Posterior vena cava (tissue), 2 donors: Measurements from ENCODE around the gene CD93. TPM values are rescaled to one million over a fixed set of nuclear protein-coding genes. Genes with fewer than 3 reads are reported as not detected.
A peak's percentile ranks its signal among the peaks of the same experiment; 100 is the strongest.

Source experiments
- DNase-seq: peaks from one replicate; pipeline ENCODE4 v3.0.0-alpha.2; 2020; ENCODE audit warnings: low spot score
- intact Hi-C, 2 donors: fragments of 100-400 bp; cut with DNase I; formaldehyde crosslinking; loops; one replicate each; pipeline versions ENCODE4 v1.14.1 to v1.14.2; 2022 to 2023
- total RNA-seq, 2 donors: library from RNA; stranded (reverse); fragmentation: NEBNext Ultra II Directional; extraction: Animal tissue kit (Norgen Biotek cat#: 25700); gene quantifications; one replicate each; pipeline ENCODE4 v1.2.1, GENCODE V29; 2021
- donor health status: DM: yes; HTN: yes; CAD: no.
- donor health status: DM: yes; HTN: yes; CAD: no.

CD93 gene
- total RNA-seq, 2 donors from 2014 or later, result 79.4 to 88.2 TPM

DNA sequence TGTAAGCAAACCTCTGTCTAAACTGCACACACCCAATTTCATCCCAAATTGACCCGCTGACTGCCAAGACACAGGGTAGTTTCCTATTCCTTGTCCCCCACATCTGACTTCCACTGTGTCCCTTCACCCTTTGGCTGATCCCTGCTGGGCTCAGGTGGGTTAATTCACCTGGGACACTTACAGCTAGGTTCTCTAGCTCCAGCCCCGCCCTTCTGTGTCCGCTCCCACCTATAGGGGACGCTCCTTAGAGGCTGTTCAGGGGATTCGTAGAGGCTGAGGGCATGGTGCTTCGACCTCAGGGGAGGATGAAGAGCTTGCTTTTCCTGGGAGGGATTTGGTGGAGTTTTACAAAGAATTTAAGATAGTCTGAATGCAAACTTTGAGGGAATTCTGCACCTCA lies 4.0 kb upstream of the CD93 start:
- intact Hi-C loops, result loop anchor here in 1 of 2 donors (5.0 kb wide), 1 partner anchor 47 kb away; no protein-coding TSS in a partner anchor
- DNase-seq, result no peak

DNA sequence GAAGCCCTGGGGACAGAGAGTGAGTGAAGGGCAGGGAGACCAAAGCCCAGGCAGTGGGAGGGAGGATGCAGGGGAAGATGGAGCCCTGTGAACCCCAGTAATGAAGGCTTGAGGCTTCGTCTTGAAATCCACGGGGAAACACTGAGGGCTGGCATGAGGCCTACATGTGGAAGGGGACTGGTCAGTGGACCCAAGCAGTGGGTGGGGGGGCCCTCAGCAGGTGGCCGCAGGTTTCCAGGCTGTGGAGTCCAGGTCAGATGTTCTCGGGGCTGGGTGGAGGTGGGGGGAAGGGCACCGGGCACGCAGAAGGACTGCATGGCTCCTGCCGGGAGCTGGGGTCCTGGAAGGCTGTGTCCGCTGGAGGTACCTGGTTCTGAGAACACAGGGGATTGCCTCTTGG lies 2.7 kb upstream of the CD93 start:
- intact Hi-C loops, result loop anchor here (5.0 to 10.0 kb wide), 2 partner anchors 56 to 63 kb away; no protein-coding TSS in a partner anchor
- no peak for DNase-seq

DNA sequence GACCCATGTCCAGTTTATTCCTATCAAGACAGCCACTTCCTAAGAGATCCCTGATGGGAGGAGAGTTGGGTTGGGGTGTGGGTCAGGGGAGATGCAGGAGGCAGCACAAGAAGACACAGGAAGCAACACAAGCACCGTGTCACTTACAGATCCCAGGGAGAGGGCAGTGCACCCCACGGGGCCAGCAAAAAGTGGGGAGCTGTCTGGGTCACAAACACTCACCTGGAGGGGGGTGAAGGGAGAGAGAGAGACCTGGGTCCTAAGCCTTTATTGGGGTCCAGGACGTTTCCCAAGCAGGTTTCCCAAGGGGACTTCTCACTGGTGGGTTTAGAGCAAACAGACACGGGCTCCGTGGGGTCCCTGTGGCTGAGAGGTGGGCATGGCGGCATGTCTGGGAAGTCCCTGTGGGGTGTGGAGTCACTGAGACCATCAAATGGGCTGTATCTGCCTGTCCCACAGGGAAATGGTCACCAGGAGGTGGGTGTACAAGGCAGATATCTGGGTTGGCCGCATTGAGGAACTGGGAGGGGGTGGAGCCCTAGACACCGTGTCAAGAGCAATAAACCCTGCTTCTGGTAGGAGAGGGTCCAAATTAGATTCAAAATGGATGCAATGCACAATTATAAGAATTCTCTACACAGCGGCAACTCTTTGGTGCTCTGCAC lies 1.6 kb upstream of the CD93 start:
- intact Hi-C loops, result loop anchor here (5.0 to 10.0 kb wide), 2 partner anchors 57 to 65 kb away; no protein-coding TSS in a partner anchor
- no peak for DNase-seq

DNA sequence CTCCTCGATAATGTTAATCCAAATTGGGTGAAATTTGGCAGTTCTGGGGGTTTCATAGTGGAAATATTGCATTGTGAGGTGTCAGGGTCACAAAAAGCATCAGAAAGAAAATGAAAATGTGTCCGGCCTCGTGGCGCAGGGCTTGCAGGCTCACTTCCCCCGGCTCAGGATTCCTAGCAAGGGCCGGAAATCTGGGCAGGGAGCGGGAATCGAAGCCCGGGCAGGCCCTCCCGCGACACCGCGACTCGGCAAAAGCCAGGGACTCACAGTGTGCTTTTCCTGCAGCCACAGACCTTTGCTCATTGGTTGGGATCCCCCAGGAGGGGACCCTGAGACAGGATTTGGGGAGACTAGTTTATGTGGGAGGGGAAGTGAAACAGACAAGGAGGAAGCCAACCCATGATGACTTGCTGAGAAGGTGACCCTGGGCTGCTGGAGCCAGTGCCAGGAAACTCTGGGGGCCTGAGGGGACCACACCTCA lies 847 bp upstream of the CD93 start:
- intact Hi-C loops, result loop anchor here (5.0 to 10.0 kb wide), 2 partner anchors 58 to 65 kb away; no protein-coding TSS in a partner anchor
- DNase-seq, result peak; percentile 92

DNA sequence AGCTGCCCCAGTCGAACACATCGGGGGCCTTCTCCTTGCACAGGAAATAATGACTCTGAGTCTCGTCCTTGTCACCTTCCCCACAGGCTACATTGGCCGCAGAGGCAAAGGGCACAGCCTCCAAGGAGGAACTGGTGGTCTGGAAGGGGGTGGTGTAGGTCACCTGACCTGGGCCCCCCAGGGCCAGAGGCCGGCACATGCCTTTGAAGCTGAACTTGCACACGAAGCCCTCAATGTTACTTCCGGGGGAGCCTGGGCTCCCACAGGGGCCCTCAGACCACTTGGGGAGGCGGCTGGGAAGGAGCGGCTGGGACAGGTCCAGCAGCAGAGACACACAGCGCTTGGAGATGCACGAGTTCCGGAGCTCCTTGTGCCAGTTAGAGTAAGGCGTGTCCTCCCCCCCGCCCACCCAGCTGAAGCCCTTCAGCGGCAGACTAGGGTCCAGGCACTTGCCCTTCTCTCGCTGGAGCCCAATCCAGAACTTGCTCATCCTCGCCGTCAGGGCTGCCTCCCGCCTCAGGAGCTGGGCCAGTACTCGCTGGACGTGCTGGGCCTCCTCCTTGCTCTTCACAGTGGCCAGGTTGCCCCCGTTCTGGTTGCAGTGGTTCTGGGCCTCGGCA lies 578 bp downstream of the CD93 start:
- intact Hi-C loops, result loop anchor here (5.0 to 10.0 kb wide), 2 partner anchors 59 to 67 kb away; no protein-coding TSS in a partner anchor
- DNase-seq, result no peak

DNA sequence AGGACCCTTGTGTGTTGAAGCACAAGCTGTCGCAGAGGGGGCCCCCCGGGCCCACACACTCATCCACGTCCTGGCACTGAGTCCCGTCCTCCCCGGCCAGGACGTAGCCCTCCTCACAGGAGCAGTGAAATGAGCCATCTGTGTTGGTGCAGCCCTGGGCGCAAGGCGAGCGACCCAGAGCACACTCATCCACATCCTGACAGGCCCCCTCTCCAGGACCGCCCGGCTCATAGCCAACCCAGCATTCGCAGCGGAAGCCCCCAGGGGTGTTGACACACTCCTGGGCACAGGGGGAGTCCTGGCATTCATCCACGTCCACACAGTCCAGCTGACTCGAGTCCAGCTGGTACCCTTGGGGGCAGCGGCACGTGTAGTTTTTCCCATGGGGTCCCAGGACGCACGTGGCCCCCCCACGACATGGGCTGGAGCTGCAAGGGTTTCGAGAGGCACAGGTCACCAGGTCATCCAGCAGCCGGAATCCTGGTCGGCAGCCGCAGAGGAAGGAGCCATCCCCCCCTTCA lies 1.2 kb downstream of the CD93 start:
- intact Hi-C loops, result loop anchor here (5.0 to 10.0 kb wide), 2 partner anchors 60 to 67 kb away; no protein-coding TSS in a partner anchor

DNA sequence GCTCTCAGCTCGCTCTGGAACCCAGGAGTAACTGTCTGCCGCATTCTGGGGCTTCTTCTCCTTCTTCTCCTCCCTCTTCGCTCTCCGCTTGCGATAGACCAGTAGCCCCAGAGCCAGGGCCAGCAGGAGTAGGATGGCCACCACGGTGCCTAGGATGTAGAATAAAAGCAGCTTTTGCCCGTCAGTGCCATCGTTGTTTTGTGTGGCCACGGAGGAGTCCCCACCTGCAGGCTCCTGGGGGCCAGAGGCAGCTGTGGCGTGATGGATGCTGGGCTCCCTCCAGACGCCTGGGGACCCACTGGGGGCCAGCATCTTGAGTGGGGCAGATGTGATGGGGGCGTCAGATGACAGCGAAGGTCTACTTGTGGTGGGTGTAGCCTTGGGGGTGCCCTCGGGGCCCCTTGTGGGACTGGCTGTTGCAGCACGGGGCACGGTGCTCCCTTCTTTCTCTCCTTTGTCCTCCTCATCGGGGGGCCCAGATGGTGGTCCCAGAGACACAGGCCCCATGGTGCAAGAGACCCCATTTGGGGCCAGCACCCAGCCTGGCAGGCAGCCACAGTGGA lies 1.8 kb downstream of the CD93 start:
- DNase-seq, result no peak
- intact Hi-C loops, result loop anchor here in 1 of 2 donors (10.0 kb wide), 1 partner anchor 60 kb away; no protein-coding TSS in a partner anchor

More for the DNA sequence above, 1.2 kb downstream of the CD93 start:
- DNase-seq, result no peak

DNA sequence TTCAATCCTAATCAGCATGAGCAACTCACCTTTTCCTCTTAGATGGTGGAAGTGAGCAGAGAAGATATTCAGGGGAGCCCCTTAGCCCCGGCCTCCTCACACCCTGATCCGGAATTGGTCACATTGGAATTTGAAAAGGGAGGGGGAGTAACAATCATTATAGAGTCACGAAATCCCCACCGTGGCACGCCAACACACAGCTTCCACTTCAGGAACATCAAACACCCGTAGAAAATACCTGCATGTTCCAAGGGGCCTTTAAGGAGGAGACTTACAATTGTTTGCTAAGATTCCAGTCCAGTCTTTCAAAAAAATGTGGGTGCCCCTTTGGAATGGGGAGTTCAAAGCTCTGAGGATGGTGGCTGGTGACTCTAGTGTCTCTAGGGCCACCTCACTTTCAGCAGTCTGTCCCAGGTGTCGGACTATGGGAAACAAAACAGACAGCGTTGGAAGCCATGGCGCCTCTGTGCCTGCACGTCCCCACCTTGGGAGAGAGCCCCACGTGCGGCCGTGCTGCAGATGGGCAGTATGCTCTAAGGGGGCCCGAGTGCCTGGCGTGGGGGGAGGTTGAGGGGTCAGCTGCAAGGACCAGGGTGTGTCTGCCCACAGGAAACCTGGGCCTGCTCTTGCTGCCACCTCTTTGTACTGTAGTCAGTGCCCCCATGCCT lies 2.4 kb downstream of the CD93 start:
- intact Hi-C loops, result loop anchor here in 1 of 2 donors (10.0 kb wide), 1 partner anchor 61 kb away; no protein-coding TSS in a partner anchor
- no peak for DNase-seq

DNA sequence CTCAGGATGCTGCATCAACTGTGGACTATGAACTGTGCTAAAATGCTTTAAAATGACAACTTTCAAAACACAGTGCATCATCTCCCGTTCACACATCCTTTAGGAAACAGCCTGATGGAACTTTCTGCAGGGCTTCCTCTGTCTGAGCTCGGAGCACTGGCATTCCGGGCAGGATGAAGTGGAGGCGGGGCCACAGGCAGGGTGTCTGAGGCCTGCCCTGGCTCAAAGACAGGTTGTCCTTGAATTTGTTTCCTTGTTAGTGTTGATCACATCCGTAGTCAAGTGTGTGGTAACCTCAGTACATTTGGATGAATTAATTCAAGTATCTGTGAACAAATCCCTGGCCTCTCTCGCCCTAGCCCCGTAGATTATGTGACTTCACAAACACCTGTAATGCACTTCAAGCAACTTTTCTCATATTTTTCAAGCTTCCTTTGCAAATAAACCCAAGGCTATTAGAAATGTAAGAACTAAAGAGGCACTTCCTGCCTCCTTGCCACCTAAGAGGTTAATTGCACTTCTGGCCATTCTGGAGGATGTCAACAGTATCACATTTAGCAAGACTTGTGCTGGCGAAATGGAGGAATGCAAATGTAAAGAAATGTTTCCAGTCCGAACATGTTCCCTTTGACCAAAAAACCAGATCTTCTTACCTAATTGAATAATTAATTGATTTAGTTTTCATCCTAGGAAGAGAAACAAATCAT lies 3.1 kb downstream of the CD93 start:
- intact Hi-C loops, result loop anchor here in 1 of 2 donors (10.0 kb wide), 1 partner anchor 62 kb away; no protein-coding TSS in a partner anchor
- DNase-seq, result no peak

DNA sequence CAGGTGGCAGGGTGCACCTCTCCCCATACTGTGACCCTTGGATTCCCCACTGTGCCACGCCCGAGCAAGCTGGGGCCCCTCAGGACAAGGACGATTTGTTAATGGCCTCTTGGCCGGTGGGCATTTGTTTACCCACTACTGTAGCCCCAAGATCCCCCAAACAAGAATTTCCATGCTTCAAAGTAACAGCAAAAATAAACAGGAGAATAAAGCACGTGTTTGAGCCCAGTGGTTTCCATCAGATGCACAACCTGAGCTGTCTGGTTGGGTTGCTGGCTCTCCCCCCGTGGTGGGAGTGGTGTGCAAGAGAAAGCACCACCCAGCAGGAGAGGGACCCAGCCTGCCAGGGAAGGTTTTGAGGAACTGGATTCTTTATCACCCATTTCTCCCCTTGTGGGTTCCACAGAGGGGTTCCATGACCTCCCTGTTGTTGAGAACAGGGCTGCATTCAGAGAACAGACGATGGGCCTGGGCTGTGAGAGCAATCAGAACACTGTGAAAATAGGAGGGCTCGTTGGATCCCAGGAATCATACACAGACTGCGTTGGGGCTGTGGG lies 4.8 kb downstream of the CD93 start:
- intact Hi-C loops, result loop anchor here in 1 of 2 donors (10.0 kb wide), 1 partner anchor 63 kb away; no protein-coding TSS in a partner anchor
- no peak for DNase-seq

DNA sequence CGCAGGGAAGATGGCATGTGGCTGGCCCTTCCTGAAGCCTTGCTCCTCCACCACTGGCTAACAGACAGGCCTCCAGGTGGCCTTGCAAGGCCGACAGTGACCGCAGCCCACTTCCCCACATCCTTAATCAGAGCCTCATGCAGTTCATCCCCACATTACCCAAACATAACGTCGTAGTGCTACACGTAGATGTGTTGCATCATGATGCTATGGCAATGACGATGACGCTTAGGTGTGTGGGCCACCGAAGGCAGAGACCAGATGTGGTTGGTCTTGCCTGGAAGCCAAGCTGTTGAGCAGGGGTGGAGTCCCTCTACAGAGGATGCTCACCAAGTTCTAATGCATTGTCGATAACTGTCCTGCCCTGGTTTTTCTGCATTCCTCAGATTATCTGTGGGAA lies 5.6 kb downstream of the CD93 start:
- DNase-seq, result no peak
- intact Hi-C loops, result loop anchor here in 1 of 2 donors (10.0 kb wide), 1 partner anchor 64 kb away; no protein-coding TSS in a partner anchor

DNA sequence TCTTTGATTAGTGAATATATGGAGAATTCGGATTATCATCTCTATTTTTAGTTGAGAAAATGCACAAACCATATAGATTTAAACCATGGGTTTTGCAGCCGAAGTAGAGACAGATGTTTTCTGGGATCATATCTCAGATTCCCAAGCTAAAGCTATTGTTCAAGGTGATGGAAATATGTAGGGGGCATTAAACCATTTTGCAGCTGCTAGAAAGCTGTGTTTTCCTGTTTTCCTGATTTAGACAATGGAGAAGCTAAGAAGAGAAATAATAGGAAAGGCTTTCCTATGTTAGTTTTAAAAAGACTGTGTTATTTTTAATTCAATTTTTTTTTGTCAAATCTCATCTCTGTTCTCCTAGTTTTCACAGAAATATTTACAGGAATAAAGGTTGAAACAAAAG lies 6.2 kb downstream of the CD93 start:
- intact Hi-C loops, result loop anchor here in 1 of 2 donors (10.0 kb wide), 1 partner anchor 65 kb away; no protein-coding TSS in a partner anchor
- DNase-seq, result no peak

DNA sequence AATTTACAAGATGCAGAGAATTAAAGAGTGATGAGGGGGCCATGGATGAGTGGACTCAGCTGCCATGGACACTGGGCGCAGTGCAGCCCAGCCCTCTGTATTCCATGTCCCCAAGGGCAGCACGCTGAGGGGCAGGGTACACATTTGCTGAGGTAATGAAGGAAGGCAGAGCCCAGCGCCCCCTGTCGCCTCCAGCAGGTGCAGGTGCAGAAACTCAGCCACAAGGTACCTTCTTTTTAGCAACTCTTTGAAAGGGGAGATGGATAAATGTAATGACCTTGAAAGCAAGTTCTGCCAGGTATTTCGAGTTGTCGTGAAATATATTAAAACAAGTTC lies 7.1 kb downstream of the CD93 start:
- DNase-seq, result no peak
- intact Hi-C loops, result no loop called here

DNA sequence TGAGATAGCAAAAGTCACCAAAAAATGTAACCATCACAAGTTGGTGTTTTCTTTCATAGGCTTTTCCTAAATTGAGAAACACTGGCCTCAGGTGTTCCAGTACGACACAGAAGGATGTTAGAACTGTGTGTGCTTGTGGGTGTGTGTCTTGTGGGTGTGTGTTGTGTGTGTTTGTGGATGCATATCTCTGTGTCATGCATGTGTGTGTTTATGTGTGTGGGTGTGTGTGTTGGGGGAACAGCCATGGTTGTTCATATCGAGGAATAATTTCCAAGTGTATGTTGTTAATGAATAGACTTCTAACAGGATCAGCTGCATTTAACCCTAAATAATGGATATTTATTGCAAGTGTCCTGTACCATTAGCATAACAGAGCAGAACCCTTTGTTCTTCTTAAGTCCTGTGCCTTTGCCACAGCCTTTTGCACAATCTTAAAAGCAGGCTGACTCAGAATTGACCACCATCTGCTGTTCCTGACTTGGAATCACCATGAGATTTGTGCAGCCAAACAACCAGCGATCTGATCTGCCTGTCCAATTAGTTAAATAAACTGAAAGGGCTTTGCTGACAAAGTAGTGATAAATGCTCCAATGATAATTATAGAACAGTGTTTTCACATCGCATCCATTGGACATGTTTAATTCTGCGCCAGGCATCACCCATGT lies 7.6 kb downstream of the CD93 start:
- DNase-seq, result no peak
- intact Hi-C loops, result no loop called here

DNA sequence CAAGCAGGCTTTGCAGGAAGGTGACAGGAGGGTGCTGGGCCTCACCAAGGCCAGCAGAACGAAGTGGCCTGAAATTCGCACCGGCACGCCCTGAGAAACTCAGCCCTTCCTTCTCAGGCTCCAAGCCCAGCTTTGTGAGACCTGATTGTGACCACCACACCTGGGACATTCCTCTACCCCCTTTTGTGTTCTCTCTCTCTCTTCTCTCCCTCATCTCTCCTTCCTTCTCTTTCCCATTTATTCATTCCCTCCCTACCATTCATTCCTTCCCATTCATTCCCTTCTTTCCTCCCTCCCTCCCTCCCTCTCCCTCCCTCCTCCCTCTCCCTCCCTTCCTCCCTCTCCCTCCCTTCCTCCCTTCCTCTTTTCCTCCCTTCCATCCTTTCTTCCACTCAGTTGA lies 8.8 kb downstream of the CD93 start:
- DNase-seq, result no peak
- intact Hi-C loops, result no loop called here

DNA sequence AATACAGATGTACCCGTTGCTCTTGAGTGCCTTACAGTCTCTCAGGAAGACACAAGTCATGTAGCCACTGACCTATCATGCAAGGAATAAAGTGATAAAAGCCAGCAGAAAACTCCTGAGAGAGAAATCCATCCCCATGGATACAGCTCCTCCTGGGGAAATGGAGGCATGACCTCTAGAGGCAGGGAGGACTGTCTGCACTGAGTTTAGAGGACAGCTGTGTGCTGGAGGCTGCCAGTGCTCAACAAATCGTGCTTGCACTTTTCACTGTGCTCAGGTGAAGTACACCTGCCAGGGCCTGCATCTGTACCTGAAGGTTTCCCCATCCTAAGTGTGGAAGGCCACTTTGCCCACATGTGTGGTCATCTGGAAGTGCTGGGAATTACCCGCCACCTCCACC lies 12.1 kb downstream of the CD93 start:
- no peak for DNase-seq
- intact Hi-C loops, result no loop called here

DNA sequence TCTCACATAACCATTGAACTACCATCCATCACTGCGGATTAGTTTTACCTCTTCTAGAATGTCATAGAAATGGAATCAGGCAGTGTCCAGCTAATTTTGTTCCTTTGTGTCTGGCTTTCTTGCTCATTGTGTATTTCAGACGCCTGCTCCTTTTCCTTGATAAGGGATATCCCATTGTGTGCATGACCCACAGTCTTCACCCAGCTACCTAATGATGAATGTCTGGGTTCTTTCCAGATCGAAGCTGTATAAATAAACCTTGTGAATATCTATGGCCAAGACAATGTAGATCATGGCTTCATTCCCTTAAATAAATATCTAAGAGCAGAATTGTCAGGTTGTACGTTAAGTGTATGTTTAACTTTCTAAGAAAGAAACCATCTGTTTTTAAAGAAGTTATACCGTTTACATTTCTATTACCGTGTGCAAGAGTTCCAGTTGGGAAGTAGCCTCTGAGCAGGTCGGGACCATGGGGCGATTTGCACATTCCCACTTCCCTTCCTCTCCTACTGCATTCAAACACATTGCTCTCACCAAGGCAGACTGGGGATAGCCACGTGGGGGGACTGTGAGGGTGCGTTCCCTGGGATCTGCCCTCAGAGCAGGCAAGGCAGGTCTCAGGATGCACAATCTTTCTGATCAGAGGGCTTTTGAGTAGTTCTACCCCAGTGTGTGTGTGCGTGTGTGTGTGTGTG lies 13.1 kb downstream of the CD93 start:
- DNase-seq, result no peak
- intact Hi-C loops, result no loop called here
